Measurements from ENCODE around the gene DOCK8.

- TF ChIP-seq CTCF (optimal IDR thresholded peaks at IDR 0.05 in 1 of 3, IDR thresholded peaks at IDR 0.05 in 1 of 3, conservative IDR thresholded peaks at IDR 0.05 in 1 of 3; ENCODE audit: extremely low read depth in 1 of 3, insufficient read depth in 2 of 3, low read length in 3 of 3) (no peak), EZH2 (IDR thresholded peaks at IDR 0.05; ENCODE audit: low read length) (no peak)
Measured at GRCh38 chr9:312596-313320, 98.1 kb downstream of the DOCK8 start.
